ENCODE data around the gene PLEKHH2.
"Not testable (repeated sequence)": the region's sequence is repeated elsewhere in the genome, so short reads cannot be mapped to it uniquely, and the experiment has no call there.

The PLEKHH2 gene

GRCh38 chr2:43676322-43677050 is 39.4 kb downstream of the PLEKHH2 start, which contains the start of gene C1GALT1C1L:
Gene C1GALT1C1L (minus strand): TSS chr2:43676429. CDS start chr2:43676322, 107 bp downstream.
- TF ChIP-seq, protein P1, sequence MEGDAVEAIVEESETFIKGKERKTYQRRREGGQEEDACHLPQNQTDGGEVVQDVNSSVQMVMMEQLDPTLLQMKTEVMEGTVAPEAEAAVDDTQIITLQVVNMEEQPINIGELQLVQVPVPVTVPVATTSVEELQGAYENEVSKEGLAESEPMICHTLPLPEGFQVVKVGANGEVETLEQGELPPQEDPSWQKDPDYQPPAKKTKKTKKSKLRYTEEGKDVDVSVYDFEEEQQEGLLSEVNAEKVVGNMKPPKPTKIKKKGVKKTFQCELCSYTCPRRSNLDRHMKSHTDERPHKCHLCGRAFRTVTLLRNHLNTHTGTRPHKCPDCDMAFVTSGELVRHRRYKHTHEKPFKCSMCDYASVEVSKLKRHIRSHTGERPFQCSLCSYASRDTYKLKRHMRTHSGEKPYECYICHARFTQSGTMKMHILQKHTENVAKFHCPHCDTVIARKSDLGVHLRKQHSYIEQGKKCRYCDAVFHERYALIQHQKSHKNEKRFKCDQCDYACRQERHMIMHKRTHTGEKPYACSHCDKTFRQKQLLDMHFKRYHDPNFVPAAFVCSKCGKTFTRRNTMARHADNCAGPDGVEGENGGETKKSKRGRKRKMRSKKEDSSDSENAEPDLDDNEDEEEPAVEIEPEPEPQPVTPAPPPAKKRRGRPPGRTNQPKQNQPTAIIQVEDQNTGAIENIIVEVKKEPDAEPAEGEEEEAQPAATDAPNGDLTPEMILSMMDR (IDR thresholded peaks at IDR 0.05; ENCODE audit: low read depth, low read length, missing control alignments), result no peak
- peak within 1 kb of the TSS; percentile 50 for H3K4me3 ChIP-seq (replicated peaks; ENCODE audit: low read depth, low read length)
- peak; percentile 22 for DNase-seq (ENCODE audit: extremely low read depth, low read depth)

- DNase-seq (ENCODE audit: extremely low read depth, low read depth); H3K4me3 ChIP-seq (replicated peaks; ENCODE audit: low read depth, low read length): not testable (repeated sequence)
Measured at GRCh38 chr2:43677783-43678182, 40.7 kb downstream of the PLEKHH2 start.

- no peak overlapping the region for H3K4me3 ChIP-seq (replicated peaks; ENCODE audit: low read depth, low read length)
- no peak for DNase-seq (ENCODE audit: extremely low read depth, low read depth)
- TF ChIP-seq, protein P1 (IDR thresholded peaks at IDR 0.05; ENCODE audit: low read depth, low read length, missing control alignments), result no peak
Measured at GRCh38 chr2:43685357-43685756, 48.3 kb downstream of the PLEKHH2 start.

GRCh38 chr2:43689999-43690398 is 52.9 kb downstream of the PLEKHH2 start:
- TF ChIP-seq, protein P1 (IDR thresholded peaks at IDR 0.05; ENCODE audit: low read depth, low read length, missing control alignments), result no peak
- no peak for DNase-seq (ENCODE audit: extremely low read depth, low read depth)
- H3K4me3 ChIP-seq (replicated peaks; ENCODE audit: low read depth, low read length), result no peak overlapping the region

GRCh38 chr2:43692428-43692994 is 55.5 kb downstream of the PLEKHH2 start:
- TF ChIP-seq, protein P1 (IDR thresholded peaks at IDR 0.05; ENCODE audit: low read depth, low read length, missing control alignments), result no peak
- DNase-seq (ENCODE audit: extremely low read depth, low read depth), result no peak
- H3K4me3 ChIP-seq (replicated peaks; ENCODE audit: low read depth, low read length), result no peak overlapping the region

DNA sequence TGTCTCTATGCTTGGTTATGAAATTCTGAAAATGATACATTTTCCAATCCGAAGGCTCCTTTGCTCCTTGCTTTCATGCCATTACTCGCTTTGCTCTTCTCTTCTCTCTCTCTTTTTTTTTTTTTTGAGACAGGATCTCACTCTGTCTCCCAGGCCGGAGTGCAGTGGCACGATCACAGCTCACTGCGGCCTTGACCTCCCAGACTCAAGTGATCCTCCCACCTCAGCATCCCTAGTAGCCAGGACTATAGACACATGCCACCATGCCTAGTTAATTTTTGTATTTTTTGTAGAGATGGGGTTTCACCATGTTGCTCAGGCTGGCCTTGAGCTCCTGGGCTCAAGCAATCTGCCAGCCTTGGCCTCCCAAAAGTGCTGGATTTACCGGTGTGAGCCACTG is 61.1 kb downstream of the PLEKHH2 start:
- not testable (repeated sequence) for H3K4me3 ChIP-seq (replicated peaks; ENCODE audit: low read depth, low read length); DNase-seq (ENCODE audit: extremely low read depth, low read depth)

- TF ChIP-seq, protein P1 (IDR thresholded peaks at IDR 0.05; ENCODE audit: low read depth, low read length, missing control alignments), result no peak
- H3K4me3 ChIP-seq (replicated peaks; ENCODE audit: low read depth, low read length), result no peak overlapping the region
- DNase-seq (ENCODE audit: extremely low read depth, low read depth), result no peak
Measured at GRCh38 chr2:43699761-43700160, 62.7 kb downstream of the PLEKHH2 start.

DNA sequence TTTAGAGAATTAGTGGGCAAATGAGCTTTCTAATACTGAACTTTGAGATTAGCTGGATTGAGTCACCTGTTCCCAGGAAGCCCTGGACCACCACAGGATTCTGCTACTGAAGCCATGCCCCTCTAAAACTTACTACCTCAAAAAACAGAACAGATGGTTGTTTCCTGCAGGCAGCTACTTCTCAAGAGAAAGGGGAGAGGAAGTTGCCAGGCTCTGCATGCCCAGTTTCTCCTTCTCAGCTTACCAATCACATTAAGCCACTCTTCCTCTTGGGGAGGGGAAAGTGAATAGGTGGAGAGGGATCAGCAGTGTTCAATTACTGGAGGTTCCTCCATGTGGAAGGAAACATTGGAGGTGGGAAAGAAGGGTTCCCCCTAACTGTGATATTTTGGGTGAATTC is 64.1 kb downstream of the PLEKHH2 start:
- DNase-seq (ENCODE audit: extremely low read depth, low read depth), result no peak
- TF ChIP-seq, protein P1 (IDR thresholded peaks at IDR 0.05; ENCODE audit: low read depth, low read length, missing control alignments), result no peak
- no peak overlapping the region for H3K4me3 ChIP-seq (replicated peaks; ENCODE audit: low read depth, low read length)
